GM21737 (cell line): Measurements from ENCODE around the gene TRIM41.
"Not testable (repeated sequence)": the region's sequence is repeated elsewhere in the genome, so short reads cannot be mapped to it uniquely, and the experiment has no call there.

ENCODE experiments used
- ATAC-seq: cut with Tn5 transposase; IDR thresholded peaks from one replicate; pipeline ENCODE4 v1.9.1; 2021; ENCODE audit warnings: mild to moderate bottlenecking, moderate library complexity; ENCODE audit not compliant: unreplicated experiment

The TRIM41 gene

DNA sequence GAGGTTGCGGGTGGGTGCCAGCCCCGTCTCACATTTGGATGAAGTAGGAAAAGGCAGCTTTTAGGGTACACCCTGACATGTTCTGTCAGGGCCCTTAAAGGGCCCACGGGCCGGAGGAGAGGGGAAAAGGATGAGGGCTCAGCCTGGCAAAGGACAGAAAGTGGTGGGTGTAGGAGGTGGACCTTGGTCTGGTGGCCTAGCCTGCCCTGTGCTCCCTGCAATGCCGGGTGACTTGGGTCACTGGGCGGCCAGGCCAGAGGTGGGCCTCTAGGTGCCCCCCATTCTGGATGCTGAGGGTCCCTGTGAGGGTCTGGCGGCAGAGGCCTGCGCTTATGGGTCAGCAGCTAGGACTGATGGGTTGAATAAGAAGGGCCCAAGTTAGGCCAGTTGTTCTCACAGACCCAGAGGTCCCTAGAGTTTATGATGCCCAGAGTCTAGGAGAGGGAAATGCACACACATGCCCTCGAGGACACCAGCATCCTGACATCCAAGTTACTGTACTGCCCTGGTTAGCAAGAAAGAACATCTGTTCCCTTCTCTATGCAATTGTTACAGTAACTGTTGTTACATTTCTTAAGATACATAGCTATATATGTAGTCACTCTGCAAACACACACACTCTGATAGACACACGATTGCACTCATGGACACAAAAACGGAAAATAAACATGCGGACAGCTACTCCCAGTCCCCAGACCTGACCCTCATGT, 30.6 kb upstream of the TRIM41 start:
- ATAC-seq, result no peak

DNA sequence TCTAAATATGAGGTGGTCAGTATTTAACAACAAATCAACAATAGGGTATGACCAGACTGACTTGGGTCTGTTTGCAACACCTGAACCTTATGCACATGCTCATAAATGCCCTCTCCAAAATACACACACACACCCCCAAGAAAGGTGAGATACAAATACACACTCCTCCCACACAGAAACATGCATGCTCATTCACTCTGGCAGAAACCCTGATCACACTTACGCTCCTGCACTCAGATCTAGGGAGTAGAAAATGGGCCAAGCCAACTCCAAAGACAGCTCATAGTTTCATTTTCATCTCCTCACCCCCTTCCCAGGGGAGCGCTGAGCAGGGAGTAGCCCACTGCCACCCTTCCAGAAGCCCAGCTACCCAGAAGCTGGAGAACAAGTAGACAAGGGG, 29.4 kb upstream of the TRIM41 start:
- ATAC-seq, result no peak

DNA sequence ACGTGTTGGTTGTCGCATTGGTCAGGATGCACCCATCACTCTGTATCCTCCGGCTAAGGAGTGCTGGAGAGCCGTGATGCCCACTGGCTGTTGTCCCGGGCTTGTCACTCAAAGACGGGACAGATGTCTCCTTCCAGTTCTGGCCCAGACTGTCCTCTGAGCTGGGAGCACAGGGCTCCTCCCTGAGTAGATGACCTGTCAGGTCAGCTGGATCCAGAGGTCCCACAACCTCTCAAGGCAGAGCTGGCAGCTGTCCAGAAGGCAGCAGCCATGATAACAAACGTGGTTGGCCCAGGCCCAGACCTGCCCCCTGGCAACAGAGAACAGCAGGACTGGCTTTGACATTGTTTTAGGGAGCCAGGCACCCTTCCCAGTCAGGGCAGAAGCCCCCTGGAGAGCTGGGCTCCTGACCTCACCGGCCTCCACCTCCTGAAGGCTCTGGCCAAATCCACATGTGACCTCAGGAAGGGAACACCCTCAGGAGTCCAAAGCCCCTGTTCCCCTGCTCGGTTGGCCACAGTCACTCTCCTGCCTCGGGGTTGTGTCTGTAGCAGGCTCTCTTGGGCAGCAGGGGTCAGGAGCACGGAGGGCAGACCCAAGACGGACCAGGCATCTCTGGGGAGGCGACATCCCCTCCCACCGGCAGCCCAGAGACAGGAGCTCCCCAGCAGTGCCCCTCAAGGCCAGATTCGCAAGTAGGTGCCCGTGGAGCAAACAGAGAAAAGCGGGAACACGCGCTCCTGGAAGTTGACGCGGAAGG, 28.4 kb upstream of the TRIM41 start:
- ATAC-seq, result no peak

DNA sequence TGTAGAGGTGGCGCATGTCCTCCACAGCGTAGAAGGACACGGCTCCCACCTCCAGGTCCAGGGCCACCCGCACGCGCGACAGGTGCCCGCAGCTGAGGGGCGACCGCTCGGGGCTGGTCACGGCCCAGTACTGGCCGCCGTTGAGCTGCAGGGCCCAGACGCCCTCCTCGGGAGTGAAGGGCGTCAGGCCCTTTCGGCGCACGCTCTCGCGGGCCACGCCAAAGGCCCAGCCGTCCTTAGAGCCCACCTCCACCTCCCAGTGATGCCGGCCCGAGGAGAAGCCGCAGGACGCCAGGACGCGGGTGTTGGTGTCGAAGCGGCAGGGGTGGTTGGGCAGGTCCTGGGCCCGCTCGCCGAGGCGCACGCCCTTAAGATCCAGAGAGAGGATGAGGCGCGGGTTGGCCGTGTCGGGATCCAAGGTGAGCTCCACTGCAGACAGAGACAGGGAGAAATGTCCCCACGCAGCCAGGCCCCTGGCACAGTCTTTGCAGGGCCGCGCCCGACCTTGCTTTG, 27.8 kb upstream of the TRIM41 start:
- ATAC-seq, result no peak

DNA sequence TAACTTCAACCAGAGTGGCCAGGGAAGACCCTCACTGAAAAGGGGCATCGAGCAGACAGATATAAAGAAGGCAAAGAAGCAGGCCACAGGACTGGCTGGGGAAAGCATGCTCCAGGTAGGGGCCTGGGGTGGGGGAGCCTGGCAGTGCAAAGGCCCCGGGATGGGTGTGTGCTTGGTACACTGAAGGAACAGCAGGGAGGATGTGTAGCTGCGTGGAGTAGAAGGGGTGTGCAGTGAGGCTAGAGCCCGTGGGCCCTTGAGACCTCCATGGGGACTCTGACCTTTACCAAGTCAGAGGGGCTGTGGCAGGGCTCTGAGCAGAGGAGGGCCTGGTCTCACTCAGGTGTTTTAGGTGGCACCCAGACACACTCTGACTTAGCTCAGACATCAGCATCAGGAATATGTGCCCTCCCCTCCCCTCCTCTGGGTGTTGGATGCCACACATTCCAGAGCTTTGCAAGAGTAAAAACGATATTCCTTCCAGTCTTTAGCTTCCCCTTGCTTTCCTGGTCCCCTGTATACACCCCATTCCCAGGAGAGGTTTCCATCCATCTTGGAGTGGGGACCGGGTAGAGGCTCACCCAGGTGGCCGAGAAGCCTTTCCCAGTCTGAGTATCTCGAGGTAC, 25.6 kb upstream of the TRIM41 start:
- no peak for ATAC-seq

DNA sequence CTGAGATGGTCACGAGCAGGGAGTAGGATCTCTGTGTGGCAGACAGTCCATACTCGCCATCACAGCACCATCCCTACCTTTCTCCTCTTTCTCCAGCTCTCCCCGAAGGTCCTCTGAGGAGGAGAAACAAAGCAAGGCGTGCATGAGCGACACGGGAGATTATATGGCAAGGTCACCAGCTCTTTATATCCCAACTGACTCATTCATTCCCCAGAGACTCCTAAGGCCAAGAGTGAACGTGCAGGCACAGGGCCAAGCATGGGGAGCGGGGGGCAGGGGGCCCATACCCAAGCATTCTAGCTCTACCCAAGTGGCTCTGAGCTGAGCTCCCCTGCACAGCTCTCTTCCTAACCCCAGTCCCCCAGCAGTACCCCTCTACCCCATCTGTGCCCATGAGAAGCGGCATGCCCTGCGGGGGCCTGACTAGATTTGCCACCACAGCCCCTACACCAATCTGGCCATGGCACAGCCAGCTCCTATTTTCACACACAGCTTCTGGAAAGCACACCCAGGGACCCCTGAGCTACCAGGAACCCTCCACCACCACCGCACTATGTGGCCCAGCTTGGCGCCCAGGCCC, 24.9 kb upstream of the TRIM41 start:
- ATAC-seq, result no peak

DNA sequence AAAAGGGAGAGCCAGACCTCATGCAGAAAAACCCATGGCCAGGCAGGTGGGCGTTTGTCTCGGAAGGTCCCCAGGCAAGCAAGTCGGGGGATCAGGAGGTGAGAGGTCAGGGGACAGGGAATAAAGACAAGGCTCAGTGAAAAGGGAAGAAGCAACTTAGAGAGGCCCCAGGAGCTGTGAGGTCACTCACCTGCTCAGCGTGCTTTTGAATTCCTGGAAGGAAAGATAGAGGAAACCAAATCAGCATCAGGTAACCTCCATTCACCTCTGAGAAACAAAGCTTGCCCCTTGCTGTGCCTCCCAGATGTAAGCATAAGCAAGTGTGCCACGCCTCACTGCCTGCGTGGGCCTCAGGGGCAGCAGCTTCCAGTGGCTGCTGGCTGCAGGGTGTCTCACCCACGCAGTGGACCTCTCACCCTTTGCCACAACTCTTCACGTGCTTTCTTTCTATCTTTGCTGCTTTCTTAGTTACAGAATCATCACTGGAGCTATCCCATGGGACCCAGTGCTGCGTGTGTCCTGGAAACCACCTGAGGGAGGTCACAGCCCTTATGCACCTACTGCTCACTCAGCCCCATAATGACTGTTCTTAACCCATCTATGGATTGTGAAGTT, 24.1 kb upstream of the TRIM41 start:
- peak; percentile 50 for ATAC-seq

DNA sequence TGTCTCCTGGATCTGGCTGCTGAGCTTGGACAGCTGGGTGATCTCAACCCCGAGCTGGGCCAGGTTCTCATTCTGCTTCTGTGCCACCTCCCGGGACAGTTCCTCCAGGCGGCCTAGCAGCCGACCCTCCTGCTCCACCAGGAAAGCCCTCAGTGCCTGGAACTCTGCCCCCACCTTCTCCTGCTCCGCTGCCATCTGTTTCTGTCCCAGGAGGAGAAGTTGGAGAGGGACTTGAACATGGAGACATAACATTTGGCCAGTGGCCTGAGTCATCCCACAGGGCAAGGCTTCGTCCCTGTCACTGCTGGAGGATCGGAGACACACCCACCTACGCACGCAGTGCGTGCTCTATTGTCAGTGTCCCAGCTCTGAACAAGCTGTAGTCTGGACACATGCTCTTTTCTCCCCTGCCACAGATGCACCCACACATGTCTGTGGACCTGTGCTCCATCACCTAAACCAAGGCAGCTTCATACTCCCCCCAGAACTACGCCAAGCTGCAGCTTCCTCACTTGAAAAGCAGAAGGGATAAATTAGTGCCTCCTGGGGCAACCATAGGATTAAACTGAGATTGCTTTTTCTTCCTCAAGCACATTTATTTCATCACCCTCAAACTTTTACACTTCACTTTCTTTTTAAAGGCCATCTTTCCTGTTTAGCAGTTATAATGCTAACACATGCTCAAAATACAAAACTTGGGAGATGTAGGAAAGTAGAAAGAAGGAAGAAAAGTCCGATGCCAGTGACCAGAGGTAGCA, 23.0 kb upstream of the TRIM41 start:
- ATAC-seq, result no peak

DNA sequence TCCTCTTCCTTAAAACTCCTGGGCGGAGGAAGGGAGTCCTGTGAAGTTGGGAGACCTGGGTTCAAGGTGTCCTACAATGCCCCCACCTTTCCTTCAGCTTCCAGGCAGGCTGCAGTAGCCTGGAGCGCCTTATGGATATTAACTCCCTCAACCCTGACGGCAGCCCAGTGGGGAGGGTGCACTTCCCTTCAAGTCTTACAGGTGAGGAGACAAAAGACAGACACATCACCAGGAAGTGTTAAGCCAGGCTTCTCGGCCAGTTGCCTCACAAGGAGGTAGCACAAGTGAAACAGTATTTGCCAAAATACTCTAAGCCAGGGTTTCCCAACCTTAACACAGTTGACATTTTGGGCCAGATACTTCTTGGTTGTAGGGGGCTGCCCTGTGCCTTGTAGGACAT, 22.3 kb upstream of the TRIM41 start:
- no peak for ATAC-seq

DNA sequence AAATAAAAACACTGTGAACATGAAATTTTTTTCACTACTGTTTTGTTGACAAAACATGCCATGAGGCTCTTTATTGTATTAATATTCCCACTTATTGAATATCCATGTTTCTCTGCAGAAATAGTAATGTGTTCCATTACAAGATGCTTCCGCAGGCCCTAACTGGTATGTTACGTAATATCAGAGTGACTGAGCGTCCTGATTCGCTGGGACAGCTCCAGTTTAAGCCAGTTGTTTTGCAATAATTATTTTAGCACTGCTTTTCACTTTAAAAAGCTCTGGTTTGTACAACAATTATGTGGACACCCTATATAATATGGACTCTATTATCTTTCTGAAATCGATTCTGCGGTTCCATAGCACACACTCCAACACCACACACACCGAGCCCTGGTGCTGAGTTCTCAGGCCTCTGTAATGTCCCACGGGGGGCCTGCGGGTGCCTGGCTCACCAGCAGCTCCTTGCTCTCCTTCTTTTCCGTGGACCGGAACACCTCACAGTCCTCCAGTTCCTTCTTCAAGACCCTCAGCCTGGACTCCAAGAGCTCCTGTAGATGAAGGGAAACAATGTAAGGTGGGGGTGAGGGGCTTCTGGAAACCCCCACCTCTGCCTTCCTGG, 19.9 kb upstream of the TRIM41 start:
- no peak for ATAC-seq

DNA sequence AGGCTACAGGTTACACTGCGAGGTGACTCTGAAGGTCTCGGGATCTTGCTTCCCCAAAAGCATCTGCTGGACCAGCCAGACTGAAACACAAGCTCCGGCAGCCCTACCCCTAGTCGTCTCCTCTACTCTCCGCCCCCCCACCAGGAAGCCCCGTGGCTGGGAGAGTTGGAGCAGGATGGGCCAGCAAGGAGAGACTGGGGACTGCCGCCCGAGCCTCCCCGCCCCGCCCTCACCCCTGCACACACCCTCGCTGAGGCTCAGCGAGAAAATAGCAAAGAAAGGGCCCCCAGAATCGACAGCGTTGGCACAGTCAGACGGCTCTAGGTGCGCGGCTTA, 19.3 kb upstream of the TRIM41 start:
- ATAC-seq, result no peak

DNA sequence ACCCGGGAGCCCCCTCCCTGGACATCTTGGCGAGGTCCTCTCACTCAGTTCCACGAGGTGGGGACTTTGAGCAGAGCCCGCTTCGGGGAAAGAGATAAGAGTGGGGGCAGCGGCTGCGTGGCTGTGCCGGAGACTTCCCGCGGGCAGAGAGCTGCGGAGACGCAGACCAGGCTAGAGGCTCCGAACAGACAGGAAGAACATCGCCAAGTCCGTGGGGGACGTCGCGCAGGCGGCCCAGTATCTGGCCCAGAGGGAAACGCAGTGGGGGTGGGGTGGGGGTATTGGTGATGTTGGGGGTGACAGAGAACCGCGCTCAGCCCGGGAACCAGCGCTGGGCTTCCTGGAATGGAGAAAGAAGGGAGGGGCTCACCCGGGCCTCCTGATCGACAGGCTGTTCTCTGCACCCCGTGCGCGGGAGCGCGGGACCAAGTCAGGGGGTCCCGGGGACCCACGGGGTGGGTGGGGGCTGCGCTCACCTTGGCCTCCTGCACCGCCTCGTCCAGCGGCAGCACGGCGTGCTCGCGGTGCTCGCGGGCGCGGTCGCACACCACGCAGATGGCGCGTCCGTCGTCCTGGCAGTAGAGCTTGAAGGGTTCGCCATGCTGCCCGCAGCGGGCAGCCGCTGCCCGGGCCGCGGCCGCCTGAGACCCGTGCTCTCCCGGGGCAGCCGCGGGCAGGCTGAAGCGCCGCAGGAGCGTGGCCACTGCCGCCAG, 18.8 kb upstream of the TRIM41 start:
- ATAC-seq, result no peak

DNA sequence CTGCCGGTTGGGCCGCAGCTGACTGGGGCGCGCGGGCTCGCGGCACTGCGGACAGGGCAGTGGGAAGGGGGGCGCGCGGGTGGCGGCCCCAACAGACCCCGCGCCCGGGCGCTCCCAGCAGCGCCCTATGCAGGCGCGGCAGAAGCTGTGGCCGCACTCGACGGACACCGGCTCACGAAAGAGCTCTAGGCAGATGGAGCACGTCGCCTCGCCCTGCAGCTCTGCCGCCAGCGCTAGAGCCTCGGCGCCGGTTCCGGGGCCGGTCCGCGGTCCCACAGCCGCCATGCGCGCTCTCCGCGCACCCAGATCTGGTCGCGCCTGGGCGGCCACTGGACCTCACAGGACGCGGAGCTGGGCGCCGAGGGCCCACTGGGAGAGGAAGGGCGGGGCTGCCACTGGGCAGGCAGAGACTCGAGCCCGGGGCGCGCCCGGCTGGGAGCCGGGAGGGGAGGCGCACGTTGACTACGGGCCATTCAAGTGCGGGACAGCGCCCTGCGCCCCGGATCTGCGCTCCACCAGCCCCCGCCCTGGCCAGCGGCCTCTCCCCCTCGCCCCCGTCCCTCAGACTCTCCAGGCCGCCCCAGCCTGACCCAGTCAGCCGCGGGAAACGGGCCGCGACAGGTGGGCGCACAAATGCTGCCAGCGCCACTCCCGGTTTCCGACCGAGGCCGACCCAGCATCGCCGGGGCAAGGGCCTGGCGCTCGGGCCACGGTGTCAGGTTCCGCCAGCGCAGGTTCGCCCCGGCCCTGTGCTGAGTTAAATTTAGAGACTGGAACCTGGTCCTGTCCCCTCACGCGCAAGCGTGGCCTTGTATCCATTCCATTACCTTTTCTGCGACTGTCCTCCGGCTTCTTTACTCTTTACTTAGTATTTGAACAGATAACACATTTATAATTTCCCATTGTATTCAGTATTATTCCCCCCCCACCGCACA, 18.0 kb upstream of the TRIM41 start, which contains the start of gene TRIM7:
TRIM7 (minus strand) TSS at position 371 of the 935 bp plus-strand sequence; CDS start at position 285, 86 bp downstream.
- no peak for ATAC-seq

DNA sequence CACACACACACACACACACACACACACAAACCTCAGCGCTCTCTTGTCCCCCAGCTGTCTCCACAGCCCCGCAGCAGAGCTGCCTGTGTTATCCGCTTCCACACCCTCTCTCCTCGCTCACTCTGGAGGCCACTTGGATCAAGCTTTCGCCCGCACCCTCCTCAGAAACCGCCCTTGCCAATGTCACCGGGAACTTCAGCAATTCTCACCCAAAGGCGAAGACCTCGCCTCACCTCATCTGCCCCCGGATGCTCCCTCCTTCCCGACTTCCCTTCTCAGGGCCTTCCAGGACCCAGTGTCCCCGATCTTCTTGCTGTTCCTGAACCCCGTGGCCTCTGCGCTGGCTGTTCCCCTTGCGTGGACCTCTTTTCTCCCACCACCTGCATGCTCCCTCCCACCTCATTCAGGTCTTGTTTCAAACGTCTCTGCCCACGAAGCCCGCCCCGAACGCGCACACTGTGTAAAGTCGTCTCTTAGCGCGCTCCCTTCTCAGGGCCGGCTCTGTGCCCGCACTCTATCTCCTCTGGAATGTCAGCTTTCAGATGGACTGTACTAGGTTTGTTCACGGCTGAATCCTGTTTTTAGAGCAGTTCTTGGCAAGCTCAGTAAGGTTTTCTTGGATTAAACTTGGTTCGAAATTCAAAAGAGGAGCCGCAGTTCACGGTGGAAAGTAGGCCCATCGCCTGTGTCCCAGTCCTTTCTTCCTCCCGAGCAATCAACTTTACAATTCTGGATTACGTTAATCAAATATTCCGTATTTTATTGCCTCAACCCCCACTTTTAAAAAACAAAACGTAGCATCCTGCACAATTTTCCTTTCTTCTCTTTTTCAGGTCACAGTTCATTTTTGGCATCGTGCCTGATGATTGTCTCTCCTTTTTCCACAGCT, 17.1 kb upstream of the TRIM41 start:
- no peak for ATAC-seq

DNA sequence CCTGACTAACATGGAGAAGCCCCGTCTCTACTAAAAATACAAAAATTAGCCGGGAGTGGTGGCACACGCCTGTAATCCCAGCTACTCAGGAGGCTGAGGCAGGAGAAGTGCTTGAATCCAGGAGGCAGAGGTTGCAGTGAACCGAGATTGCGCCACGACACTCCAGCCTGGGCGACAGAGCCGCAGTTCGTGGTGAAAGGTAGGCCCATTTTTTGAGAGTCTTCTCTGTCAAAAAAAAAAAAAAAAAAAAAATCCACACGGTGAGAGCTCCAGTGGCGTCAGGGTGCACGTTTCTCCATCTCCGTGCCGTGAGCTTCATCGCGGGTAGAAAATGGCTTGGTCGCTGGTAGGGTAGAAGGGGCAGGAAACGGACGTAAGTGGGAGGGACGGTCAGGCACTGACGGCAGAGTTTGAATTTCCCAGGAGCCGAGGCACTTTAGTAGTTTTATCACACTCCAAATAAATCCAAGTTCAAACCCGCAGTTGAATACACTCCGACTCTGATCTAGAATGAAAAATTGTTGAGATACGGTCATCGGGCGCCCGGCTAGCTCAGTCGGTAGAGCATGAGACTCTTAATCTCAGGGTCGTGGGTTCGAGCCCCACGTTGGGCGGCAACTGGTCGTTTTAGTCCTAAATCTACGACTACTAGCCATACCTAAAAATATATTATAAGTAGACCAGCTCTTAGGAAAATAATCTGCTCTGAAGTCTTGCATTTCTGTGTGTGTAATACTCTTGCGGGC, 15.7 kb upstream of the TRIM41 start:
- ATAC-seq, result peak; percentile 24

DNA sequence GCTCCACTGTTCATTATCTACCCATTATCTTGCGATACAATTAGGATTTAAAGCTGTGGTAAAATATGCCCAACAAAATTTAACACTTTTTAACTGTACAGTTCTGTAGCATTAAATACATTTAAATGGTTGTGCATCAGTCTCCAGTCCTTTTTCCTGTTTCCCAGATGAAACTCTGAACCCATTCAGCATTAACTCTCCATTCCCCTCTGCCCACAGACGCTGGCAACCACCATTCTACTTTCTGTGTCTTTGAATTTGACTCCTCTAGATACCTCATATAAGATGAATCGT, 15.2 kb upstream of the TRIM41 start:
- ATAC-seq, result no peak

DNA sequence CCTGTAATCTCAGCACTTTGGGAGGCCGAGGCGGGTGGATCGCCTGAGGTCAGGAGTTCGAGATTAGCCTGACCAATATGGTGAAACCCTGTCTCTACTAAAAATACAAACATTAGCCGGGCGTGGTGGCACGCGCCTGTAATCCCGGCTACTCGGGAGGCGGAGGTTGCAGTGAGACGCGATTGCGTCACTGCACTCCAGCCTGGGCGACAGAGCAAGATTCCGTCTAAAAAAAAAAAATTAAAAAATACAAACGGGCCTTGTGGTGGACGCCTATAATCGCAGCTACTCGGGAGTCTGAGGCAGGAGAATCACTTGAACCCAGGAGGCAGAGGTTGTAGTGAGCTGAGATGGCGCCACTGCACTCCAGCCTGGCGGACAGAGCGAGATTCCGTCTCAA, 14.1 kb upstream of the TRIM41 start:
- not testable (repeated sequence) for ATAC-seq
